Esophagus muscularis mucosa (tissue), 3 donors: ENCODE data around the gene ANKRD30B.
"Not testable (repeated sequence)": the region's sequence is repeated elsewhere in the genome, so short reads cannot be mapped to it uniquely, and the experiment has no call there.

Experiments used
- POLR2A ChIP-seq: fragments of 450-650 bp; IDR thresholded peaks from one replicate; pipeline ENCODE4 v1.6.1; 2017; ENCODE audit warnings: antibody characterized with exemption, moderate library complexity, mild to moderate bottlenecking, low read depth
- TF ChIP-seq, protein P1 (sequence below), 3 experiments: fragments of 200-600 bp in 2 of 3; fragments of 450-650 bp in 1 of 3; sonication (generic) in 2 of 3; IDR thresholded peaks; one replicate each; pipeline ENCODE4 v1.5.1; 2017 to 2019; ENCODE audit warnings: antibody characterized with exemption in 3 of 3, mild to moderate bottlenecking in 2 of 3, moderate library complexity in 1 of 3

DNA sequence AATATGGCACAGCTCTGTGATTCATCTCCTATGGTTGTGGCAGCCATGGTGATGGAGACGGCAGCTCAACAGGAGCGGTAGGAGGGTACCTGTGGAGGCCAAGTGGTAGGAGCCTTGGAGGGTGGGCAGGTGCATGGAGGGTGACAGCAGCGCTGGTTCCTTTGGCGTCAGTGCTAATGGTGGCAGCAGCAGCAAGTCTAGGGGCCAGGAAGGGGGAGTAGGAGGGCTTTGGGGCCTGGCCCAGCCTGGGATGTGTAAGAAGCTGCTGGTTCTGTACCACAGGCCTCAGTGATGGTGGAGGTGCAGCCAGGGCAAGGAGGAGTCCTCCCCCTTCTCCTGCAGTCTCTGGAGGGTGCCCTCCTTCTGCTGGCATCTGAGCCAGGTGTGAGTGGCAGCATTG lies 120.0 kb downstream of the ANKRD30B start:
- TF ChIP-seq, protein P1, sequence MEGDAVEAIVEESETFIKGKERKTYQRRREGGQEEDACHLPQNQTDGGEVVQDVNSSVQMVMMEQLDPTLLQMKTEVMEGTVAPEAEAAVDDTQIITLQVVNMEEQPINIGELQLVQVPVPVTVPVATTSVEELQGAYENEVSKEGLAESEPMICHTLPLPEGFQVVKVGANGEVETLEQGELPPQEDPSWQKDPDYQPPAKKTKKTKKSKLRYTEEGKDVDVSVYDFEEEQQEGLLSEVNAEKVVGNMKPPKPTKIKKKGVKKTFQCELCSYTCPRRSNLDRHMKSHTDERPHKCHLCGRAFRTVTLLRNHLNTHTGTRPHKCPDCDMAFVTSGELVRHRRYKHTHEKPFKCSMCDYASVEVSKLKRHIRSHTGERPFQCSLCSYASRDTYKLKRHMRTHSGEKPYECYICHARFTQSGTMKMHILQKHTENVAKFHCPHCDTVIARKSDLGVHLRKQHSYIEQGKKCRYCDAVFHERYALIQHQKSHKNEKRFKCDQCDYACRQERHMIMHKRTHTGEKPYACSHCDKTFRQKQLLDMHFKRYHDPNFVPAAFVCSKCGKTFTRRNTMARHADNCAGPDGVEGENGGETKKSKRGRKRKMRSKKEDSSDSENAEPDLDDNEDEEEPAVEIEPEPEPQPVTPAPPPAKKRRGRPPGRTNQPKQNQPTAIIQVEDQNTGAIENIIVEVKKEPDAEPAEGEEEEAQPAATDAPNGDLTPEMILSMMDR (IDR thresholded peaks at IDR 0.05), result not testable (repeated sequence)
- TF ChIP-seq POLR2A, result not testable (repeated sequence)
